GM10266 (cell line): ENCODE results near the gene OLA1.
A peak's percentile ranks its signal among the peaks of the same experiment; 100 is the strongest.
"Not testable (repeated sequence)": the region's sequence is repeated elsewhere in the genome, so short reads cannot be mapped to it uniquely, and the experiment has no call there.

Experiments used
- DNase-seq: peaks from one replicate; pipeline ENCODE4 v3.0.0; 2012; ENCODE audit errors: extremely low spot score
- TF ChIP-seq, protein P1 (sequence below): IDR thresholded peaks from 2 replicates; pipeline ENCODE4 v1.5.1; 2012; ENCODE audit warnings: mild to moderate bottlenecking, low read depth; ENCODE audit not compliant: control insufficient read depth, insufficient read depth; ENCODE audit errors: missing control alignments

OLA1 gene

DNA sequence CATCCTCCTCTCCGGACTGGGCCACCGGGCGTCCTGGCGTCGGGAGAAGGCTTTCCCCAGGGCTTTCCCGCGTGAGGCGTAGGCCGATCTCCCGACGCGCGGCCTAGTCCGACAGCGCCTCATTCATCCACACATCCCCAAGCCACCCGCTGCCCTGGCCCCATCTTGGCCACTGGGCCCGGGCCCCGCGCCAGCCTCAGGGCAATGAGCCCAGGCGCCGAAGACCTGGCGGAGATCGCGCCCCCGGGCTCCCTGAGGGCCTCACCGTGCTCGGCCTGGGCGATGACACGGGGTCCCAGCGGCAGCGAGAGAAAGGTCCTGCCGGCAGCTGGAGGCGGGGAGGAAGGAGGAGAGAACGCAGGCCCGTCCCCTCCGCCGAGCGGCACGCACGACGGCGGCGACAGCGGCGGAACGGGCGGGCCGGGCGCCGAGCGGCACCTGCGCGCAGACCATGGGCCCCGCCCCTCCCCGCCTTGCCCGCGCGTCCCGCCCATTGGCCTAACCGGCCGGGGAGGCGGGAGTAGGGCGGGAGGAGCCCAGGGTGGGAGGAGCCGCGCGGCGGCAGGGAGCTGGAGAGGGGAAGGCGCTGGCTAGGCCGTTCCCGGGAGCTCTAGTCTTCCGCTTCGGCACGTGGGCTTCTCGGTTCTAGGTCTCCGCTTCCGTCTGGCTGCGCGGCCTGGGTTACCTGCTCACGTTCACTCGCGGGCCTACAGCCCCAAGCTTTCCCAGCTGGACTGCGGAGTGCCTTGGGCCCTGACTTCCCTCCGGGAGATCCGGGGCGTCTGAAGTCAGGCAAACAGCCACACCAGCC lies at the start of gene OLA1:
Gene OLA1, minus strand, starts transcription at position 346 of the 811 bp plus-strand sequence. CDS start 1,717 bp downstream, outside the sequence.
- TF ChIP-seq, protein P1, sequence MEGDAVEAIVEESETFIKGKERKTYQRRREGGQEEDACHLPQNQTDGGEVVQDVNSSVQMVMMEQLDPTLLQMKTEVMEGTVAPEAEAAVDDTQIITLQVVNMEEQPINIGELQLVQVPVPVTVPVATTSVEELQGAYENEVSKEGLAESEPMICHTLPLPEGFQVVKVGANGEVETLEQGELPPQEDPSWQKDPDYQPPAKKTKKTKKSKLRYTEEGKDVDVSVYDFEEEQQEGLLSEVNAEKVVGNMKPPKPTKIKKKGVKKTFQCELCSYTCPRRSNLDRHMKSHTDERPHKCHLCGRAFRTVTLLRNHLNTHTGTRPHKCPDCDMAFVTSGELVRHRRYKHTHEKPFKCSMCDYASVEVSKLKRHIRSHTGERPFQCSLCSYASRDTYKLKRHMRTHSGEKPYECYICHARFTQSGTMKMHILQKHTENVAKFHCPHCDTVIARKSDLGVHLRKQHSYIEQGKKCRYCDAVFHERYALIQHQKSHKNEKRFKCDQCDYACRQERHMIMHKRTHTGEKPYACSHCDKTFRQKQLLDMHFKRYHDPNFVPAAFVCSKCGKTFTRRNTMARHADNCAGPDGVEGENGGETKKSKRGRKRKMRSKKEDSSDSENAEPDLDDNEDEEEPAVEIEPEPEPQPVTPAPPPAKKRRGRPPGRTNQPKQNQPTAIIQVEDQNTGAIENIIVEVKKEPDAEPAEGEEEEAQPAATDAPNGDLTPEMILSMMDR: no peak
- DNase-seq: peak; percentile 98

DNA sequence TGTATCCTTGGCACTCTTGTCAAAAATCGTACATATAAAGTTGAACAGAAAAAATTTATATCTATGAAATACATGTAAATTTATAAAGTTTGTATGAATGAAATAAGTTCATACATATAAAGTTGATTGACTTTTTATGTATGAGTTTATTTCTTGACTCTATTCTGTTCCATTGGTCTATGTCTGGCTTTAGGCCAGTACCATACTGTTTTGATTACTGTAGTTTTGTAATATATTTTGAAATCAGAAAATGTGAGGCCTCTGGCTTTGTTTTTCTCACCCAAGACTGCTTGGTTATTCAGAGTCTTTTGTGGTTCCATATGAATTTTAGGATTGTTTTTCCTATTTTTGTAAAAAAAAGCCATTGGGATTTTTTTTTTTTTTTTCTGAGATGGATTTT lies 44.6 kb upstream of the OLA1 start:
- DNase-seq: no peak
- TF ChIP-seq, protein P1: no peak

DNA sequence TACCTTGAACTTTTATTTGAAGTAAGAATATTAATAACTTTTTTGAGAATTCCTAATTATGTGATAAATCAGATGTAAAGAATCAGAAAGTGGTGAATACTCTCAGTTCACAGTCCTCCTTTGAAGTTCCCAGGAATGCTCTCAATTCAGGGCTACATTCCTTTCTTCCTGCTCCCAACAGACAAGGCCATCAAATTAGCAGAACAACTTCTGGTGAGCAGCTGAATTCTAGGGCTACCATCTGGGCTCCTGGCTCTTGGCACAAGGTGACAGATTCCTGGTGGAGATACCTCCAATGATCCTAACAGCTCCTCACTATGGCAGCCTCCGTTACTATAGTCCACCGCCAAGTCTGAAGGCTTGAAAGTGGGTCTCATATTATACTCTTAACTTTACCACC lies 37.8 kb upstream of the OLA1 start:
- TF ChIP-seq, protein P1: no peak
- no peak for DNase-seq

DNA sequence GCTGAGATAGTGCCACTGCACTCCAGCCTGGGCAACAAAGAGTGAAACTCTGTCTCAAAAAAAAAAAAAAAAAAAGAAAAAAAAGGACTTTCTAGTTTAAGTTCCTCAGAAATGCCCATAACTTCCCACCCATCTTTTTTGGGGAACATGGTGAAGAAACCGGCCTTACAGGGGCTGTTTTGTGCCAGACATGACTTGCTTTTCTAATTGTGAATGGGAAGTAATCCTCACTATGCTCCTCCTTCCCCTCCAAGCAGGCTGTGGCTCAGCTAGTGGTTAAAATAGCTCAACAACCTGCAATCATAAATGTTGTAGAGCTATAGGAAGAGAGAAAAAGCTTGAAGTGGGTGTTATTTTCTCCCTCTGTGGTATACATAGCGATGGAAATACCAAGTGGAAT lies 34.1 kb upstream of the OLA1 start:
- DNase-seq: no peak

DNA sequence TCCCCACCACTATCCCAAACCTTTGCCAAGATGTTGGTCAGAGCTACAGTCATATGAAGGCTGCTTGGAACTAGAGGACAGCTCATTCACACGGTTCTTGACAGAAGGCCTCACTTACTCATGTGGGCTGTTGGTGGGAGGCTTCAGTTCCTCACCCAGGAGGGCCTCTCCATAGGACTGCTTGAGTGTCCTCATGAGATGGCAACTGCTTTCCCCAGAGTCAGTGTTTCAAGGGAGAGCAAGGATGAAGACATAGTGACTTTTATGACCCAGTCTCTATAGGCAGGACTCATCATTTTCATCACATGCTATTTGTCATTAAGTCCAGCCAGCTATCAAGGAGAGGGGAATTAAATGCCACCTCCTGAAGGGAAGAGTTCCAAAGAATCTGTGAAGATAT lies 33.4 kb upstream of the OLA1 start:
- no peak for DNase-seq
- TF ChIP-seq, protein P1: no peak

More for the DNA sequence above, 34.1 kb upstream of the OLA1 start:
- TF ChIP-seq, protein P1: no peak

DNA sequence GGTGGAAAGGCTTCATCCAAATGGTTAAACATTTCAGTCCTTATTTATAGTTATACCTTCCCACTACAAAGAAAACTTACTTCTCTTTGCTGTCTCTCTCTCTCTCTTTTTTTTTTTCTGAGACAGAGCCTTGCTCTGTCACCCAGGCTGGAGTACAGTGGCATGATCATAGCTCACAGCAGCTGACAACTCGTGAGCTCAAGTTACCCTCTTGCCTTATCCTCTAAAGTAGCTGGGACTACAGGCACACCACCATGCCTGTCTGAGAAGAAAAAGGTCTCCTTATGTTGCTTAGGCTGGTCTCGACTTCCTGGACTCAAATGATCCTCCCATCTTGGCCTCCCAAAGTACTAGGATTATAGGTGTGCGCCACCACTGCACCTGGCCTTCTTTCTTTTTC lies 32.3 kb upstream of the OLA1 start:
- no peak for DNase-seq
- TF ChIP-seq, protein P1: no peak

DNA sequence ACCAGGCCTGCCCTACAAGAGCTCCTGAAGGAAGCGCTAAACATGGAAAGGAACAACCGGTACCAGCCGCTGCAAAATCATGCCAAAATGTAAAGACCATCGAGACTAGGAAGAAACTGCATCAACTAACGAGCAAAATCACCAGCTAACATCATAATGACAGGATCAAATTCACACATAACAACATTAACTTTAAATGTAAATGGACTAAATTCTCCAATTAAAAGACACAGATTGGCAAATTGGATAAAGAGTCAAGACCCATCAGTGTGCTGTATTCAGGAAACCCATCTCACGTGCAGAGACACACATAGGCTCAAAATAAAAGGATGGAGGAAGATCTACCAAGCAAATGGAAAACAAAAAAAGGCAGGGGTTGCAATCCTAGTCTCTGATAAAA lies 21.9 kb upstream of the OLA1 start:
- DNase-seq: not testable (repeated sequence)
